Activated CD4-positive, alpha-beta T cell treated with anti-CD3 and anti-CD28 coated beads, Interleukin-2, amount 50 U/mL, for 4 hours (primary cell): ENCODE measurements around the gene PARG.
"Not testable (repeated sequence)": the region's sequence is repeated elsewhere in the genome, so short reads cannot be mapped to it uniquely, and the experiment has no call there.

Experiments
- DNase-seq, 2 experiments: peaks; one replicate each; pipeline ENCODE4 v3.0.0-alpha.2; 2020

PARG gene

DNA sequence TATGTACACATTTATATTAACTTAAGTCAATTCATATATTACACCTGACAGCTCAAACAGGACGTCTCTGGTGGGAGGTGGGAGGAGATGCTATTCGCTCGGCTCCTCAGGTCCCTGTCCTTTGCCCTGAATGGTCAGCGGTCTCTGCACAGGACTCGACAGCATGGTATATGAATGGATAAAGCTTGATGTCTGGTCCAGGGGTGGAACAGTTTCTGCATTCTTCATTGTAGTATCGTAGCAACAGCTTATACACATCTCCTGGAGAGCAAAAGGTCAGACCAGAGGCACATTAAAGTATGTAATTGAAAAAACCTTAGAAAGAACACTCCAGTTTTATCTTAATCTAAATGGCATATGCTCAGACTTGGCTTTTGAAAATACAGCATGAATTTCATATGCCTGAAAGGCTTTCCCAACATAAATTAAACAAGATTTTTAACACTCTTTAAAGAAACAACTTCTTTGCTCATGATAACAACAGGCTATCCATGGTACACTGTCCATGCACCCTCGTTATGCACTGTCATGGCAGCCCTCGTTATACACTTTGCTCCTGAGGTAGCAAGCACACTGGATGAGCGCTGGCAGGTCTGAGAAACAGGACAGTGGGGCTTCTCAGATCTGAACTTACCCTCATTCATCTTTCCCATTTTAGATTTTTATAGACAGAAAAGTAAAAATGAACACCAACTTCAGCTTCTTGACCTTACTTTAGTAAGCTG, 122.4 kb downstream of the PARG start:
- no peak for DNase-seq

DNA sequence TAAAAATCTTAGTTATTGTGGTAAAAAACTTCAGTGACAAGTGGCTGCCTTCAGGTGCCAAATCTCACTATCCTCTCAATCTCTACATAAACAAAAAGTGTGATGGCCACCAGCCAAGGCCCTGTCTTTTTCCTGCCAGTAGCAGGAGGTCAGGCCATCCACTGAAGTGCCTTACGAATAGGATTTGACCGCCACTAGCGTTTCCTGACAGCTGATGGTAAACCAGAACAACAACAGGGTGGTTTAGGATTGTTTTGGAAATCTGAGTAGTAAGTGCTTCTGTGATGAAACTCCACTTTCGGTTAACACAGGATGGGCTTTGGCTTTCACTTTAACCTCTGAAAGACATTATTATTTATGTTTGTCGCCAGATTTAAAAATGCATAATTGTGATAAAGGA, 124.0 kb downstream of the PARG start:
- DNase-seq: no peak

DNA sequence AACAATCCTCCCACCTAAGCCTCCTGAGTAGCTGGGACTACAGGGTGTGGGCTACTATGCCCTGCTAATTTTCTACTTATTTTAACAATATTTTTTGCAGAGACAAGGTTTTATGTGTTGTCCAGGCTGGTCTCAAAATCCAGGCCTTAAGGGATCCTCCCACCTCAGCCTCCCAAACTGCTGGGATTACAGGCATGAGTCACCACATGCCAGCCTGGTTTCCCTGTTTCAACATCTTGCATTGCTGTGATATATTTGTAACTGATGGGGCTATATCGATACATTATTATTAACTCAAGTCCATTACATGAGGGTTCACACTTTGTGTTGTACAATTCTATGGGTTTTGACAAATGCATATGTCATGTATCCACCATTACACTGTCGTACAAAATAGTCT, 137.8 kb downstream of the PARG start:
- no peak for DNase-seq

DNA sequence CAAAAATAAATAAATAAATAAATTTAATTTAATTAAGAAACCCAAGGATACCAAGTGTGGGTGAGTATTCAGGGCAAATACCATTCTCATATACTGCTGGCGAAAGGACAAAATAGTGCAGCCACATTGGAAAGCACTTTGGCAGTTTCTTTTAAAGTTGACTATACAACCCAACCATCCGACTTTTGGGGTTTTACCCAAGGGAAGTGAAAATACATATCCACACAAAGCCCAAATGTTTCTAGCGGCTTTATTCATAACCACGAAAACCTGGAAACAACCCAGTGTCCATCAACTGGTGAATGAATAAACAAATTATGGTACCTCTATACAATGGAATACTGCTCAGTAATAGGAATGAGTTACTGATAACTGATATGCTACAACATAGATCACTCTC, 143.6 kb downstream of the PARG start:
- no peak for DNase-seq

DNA sequence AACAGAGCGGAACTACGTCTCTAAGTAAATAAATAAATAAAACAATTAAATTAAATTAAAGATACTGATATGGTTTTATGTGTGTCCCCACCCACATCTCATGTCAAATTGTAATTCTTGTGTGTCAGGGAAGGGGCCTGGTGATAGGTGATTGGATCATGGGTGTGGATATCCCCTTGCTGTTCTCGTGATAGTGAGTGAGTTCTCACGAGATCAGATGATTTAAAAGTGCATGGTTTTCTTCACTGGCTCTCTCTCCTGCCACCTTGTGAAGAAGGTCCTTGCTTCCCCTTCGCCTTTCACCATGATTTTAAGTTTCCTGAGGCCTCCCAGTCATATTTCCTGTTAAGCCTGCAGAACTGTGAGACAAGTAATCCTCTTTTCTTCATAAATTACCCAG, 150.7 kb downstream of the PARG start:
- no peak for DNase-seq

DNA sequence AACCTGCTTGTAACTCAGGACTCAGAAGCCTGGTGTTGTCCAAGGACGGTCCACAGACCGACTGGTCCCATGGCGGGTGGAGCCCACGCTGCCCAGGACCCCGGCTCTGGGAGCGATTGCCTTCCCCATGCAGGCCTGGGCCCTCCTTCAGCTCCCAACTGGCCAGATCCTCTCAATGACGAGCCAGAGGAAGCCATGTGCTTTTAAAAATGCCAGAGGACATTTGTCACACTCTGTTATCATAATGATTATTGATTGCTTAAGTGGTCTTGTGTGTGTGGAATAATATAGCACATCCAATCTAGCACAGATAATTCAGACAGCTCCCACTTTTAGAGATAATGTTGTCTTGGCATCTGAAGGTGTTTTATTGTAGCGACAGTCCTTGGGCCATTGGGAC, 157.1 kb downstream of the PARG start:
- DNase-seq: no peak

DNA sequence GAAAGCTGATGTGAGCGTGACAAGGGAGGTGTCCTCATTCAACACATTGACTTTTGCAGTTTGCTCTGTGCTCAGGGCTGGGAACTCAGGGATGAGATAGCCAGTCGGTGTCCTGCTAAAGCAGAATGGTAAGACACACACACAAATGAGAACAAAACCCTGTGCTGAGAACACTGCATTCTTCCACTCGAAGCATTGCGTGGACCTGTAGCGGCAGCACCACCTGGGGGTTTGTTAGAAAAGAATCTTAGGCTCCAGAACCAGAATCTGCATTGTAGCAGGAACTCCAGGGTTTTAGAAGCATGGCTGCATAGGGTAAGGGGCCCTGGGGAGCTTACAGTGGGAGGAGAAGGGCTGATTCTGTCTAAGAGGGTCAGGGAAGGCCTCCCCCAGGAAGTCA, 158.2 kb downstream of the PARG start:
- DNase-seq: no peak

DNA sequence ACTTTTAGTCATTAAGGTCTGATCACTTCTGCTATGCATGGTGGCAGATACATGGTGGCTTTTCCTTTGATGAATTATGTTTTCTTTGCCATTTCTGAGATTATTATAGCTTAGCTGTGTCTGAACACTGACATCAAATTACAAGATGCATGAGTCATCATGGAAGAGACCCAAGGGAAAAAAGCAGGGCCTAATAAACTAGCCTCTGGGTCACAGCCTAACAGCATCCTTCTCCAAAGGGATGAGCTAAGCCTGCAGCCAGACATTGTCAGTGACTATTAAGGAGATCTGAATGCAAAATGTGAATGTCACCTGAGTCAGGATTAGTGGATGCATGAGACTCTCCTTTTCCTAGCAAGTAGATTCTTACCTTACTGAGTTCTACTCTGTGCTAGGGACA, 160.6 kb downstream of the PARG start:
- no peak for DNase-seq

DNA sequence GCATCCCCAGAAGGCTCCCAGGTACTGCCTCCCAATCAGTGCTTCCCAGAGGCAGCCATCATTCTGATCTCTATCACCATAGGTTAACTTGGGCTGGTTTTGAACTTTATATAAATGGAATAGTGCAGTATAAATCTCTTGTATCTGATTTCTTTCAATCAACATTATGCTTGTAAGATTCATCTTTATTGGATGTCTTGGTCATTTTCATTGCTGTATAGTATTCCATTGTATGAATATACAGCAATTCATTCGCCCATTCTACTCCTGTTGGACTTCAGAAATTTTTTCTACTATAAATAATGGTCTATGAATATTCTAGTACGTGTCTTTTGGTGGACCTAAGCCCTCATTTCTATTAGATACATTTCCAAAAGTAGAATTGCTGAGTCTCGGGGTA, 163.6 kb downstream of the PARG start:
- no peak for DNase-seq

DNA sequence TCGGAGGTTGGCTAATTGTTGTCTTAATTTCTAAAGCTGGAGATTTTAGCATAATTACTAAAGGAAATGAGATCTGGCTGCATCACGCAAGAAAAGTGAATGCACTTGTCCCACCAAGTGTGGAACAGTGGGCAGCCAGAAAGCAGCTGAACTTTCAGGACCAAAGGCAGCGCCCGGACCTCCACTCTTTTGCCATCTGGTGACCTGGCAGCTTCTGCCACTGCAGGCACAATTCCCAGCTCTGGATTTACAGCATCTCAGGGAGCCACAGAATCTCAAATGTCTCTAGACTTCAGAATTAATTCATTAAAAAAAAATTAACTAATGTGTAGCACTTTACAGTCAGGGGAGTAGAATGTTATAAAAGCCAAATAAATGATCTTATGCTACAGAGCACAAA, 165.0 kb downstream of the PARG start:
- no peak for DNase-seq

DNA sequence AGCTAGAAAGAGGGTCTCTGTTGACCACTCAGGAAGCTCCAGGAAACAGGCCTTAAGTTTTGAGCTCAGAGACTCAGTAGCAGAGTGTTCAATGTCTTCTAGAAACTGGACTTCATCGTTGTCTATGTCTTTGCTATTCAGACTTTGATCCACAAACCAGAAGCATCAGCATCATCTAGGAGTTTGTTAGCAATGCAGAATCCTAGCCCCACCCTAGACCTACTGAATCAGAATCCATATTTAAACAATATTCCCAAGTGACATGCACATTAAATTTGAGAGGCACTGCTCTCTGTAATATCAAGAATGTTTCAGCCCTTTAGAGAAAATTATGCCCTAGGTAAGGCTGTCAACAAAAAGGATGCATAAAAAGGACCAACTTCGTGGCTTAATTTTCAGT, 166.8 kb downstream of the PARG start:
- DNase-seq: no peak

DNA sequence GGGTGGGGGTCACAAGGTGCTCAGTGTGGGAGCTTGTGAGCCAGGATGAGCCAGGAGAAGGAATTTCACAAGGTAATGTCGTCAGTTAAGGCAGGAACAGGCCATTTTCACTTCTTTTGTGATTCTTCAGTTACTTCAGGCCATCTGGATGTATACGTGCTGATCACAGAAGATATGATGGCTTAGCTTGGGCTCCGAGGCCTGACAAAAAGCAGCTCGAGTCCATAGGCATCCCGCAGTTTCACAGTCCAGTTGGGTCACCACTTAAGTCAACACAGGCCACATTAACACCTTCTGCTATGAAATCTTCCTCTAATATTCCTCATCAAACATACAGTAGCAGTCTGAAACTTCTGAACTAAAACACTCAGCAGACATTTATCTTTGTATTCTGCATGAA, 168.9 kb downstream of the PARG start:
- DNase-seq: not testable (repeated sequence)

DNA sequence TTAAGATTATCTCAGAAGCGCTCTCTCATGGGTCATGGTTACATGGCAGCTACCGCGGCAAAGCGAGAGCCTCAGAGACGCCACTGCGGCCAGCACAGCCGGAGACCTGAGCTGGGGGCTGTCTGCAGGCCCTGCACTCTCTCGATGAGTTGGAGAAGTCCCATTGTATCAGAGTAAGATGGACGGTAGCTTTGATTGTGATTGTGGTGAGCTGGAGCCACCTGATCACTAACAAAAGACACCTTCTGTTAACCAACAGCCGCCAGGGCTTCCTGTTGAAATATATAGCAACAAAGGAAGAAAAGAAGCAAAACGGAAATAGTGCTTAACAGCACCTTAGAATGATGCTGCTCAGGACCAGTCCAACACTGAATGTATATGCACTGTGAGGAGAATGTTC, 170.8 kb downstream of the PARG start:
- not testable (repeated sequence) for DNase-seq

DNA sequence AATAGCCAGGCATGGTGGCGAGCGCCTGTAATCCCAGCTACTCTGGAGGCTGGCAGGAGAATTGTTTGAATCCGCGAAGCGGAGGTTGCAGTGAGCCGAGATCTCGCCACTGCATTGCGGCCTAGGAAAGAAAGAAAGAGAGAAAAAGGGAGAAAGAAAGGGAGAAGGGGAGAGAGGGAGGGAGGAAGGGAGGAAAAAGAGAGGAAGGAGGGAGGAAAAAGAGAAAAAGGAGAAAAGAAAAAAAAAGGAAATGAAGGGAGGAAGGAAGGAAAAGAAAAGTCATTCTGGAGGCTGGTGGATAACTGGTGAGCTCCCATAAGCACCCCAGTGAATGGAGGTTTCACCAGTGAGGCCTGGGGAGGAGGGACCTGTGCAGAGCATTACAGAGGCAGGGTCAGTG, 172.1 kb downstream of the PARG start:
- DNase-seq: no peak

DNA sequence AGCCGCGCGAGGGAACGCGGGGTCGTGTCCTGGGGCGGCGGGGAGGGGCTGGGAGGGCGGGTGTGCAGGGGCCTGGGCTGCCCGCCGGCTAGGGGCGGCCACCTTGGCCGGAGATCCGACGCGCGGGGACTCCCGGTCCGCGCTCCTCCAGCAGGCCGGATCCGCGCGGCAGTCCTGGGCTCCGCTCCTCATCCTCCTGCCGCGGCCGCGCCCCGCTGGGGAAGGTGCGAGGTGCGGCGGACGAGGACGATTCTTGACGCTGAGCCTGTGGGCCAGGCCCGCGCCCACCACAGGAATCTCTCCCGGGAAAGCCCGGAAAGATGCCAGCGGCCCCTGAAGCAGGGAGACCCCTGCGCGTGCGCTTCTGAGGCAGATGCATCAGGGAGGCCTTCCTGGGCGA, 173.1 kb downstream of the PARG start:
- no peak for DNase-seq

DNA sequence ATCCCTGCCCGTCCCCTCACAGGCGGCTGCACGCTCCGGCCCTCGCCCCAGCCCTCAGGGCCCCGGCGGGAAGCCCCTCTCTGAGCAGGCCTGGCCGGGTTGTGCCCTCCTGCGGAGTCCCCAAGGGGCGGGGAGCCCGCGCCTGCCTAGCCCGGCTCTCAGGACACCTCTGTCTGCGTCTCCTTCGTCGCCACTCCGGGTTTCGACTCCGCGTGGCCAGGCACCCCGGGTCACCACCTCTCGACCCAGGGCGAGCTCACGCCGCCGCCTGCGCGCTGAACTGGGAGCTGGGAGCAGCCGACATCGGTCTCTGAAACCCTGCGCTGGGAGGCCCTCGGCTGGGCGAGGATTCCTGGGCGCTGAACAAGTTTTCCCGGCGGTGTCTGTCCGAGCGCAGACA, 173.5 kb downstream of the PARG start:
- DNase-seq: no peak
